ENCODE measurements around the gene MYO3B. TPM values are rescaled to one million over a fixed set of nuclear protein-coding genes. Genes with fewer than 3 reads are reported as not detected.
A peak's percentile ranks its signal among the peaks of the same experiment; 100 is the strongest.

The MYO3B gene
- total RNA-seq, 1 experiment from 2014 or later, result 1.8 TPM

DNA sequence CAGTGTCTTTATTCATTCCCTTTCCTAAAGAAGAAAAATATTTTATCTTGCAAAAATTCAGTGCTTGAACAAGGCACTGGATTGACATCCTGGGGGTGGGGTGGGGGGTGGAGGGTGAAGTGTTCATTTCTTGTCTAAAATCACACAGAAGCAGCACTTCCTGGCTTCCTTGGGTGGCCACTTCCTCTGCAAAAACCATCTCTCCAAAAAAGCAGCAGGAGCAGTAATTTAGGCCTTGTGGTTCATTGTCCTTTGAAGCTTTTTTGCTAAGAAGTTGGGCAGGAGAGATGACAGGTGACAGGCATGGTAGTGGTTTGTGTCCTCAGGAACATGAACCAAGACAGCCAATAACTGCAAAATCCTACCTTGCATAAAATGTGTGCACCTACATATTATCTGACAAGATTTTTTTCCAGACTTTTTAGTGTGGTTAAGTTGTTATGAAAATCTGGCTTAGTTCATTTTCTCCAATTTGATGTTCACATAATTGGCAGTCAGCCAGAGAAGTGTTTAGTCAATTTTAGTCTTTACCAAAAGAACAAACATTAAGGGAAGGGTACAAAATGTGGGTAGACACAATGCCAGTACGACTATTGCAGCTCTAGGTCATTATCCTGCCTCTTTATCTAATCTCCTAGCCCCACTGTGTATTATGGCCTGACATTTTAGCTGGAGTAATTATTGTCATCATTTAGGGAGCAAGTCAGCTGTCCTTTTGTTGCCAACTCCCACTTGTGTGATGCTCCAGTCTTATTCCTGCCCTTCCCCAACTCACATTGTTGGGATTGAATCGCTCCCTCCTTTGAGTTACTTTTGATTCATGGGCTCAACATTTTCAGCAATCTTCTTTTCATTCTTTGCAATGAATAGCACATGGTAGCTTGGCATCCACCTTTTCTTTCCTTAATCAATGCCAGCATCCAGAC, 177.2 kb downstream of the MYO3B start:
- DNase-seq (ENCODE audit: low read depth, low spot score), result no peak
- in situ Hi-C loops (cut with HindIII; ENCODE audit: low pct_unique_long_range_greater_than_20kb, low sequenced_read_pairs), result no loop called here

GRCh38 chr2:170359466-170359865, 181.5 kb downstream of the MYO3B start:
- DNase-seq (ENCODE audit: low read depth, low spot score), result peak; percentile 92
- in situ Hi-C loops (cut with HindIII; ENCODE audit: low pct_unique_long_range_greater_than_20kb, low sequenced_read_pairs), result no loop called here

- no peak for DNase-seq (ENCODE audit: low read depth, low spot score)
- in situ Hi-C loops (cut with HindIII; ENCODE audit: low pct_unique_long_range_greater_than_20kb, low sequenced_read_pairs), result no loop called here
These were observed 182.7 kb downstream of the MYO3B start for GRCh38 chr2:170360546-170361089.

GRCh38 chr2:170361090-170361936, 183.4 kb downstream of the MYO3B start:
- in situ Hi-C loops (cut with HindIII; ENCODE audit: low pct_unique_long_range_greater_than_20kb, low sequenced_read_pairs), result no loop called here
- peak; percentile 88 for DNase-seq (ENCODE audit: low read depth, low spot score)

- DNase-seq (ENCODE audit: low read depth, low spot score), result peak; percentile 28
- in situ Hi-C loops (cut with HindIII; ENCODE audit: low pct_unique_long_range_greater_than_20kb, low sequenced_read_pairs), result no loop called here
These were observed 184.4 kb downstream of the MYO3B start for GRCh38 chr2:170362313-170362870.

DNA sequence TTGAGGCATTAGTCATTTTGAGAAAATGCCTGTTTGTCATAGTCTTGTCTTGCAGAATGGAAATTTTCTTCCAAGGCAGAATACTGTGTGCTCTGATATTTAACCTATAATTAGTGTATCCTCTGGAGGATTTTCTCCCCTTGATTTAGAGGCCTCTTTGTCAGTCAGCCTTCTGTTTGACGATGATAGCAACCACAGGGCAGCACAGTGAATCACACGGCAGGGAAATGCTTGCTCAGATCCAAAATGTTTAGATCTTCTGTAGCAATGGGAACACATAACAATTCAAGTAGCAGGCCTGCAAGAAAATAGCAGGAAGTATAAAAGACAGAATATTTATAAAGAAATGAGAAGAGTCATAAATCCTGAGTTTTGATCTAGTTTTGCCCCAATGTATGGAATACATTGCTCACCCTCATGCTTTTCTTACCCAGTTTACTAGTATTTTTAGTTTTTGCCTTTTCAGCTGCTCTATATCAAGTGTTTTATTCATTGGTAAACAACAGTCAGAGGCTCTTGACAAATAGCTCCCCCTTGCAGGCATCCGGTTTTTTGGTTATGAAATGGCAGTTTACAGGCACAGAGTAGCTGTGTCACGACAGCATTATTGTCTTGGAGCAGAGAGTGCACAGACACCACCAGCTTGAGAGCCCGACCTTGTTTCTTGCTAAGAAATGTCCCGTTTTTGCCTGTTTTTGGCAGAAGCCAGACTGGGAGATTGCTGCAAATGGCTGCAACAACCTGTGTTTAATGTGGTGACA, 185.1 kb downstream of the MYO3B start:
- in situ Hi-C loops (cut with HindIII; ENCODE audit: low pct_unique_long_range_greater_than_20kb, low sequenced_read_pairs), result no loop called here
- DNase-seq (ENCODE audit: low read depth, low spot score), result peak; percentile 95

- in situ Hi-C loops (cut with HindIII; ENCODE audit: low pct_unique_long_range_greater_than_20kb, low sequenced_read_pairs), result no loop called here
- no peak for DNase-seq (ENCODE audit: low read depth, low spot score)
These were observed 187.1 kb downstream of the MYO3B start for GRCh38 chr2:170365003-170365402.

GRCh38 chr2:170365686-170366085, 187.7 kb downstream of the MYO3B start:
- DNase-seq (ENCODE audit: low read depth, low spot score), result no peak
- in situ Hi-C loops (cut with HindIII; ENCODE audit: low pct_unique_long_range_greater_than_20kb, low sequenced_read_pairs), result no loop called here

- in situ Hi-C loops (cut with HindIII; ENCODE audit: low pct_unique_long_range_greater_than_20kb, low sequenced_read_pairs), result no loop called here
- no peak for DNase-seq (ENCODE audit: low read depth, low spot score)
These were observed 190.4 kb downstream of the MYO3B start for GRCh38 chr2:170368370-170368769.

- DNase-seq (ENCODE audit: low read depth, low spot score), result no peak
- in situ Hi-C loops (cut with HindIII; ENCODE audit: low pct_unique_long_range_greater_than_20kb, low sequenced_read_pairs), result no loop called here
These were observed 191.3 kb downstream of the MYO3B start for GRCh38 chr2:170369228-170369627.

GRCh38 chr2:170369894-170370293, 191.9 kb downstream of the MYO3B start:
- in situ Hi-C loops (cut with HindIII; ENCODE audit: low pct_unique_long_range_greater_than_20kb, low sequenced_read_pairs), result no loop called here
- peak; percentile 57 for DNase-seq (ENCODE audit: low read depth, low spot score)

- in situ Hi-C loops (cut with HindIII; ENCODE audit: low pct_unique_long_range_greater_than_20kb, low sequenced_read_pairs), result no loop called here
- no peak for DNase-seq (ENCODE audit: low read depth, low spot score)
These were observed 193.5 kb downstream of the MYO3B start for GRCh38 chr2:170371231-170371998.

GRCh38 chr2:170375192-170375591, 197.2 kb downstream of the MYO3B start:
- peak; percentile 22 for DNase-seq (ENCODE audit: low read depth, low spot score)
- in situ Hi-C loops (cut with HindIII; ENCODE audit: low pct_unique_long_range_greater_than_20kb, low sequenced_read_pairs), result no loop called here

- in situ Hi-C loops (cut with HindIII; ENCODE audit: low pct_unique_long_range_greater_than_20kb, low sequenced_read_pairs), result no loop called here
- no peak for DNase-seq (ENCODE audit: low read depth, low spot score)
These were observed 199.7 kb downstream of the MYO3B start for GRCh38 chr2:170377500-170378207.

- DNase-seq (ENCODE audit: low read depth, low spot score), result no peak
- in situ Hi-C loops (cut with HindIII; ENCODE audit: low pct_unique_long_range_greater_than_20kb, low sequenced_read_pairs), result no loop called here
These were observed 202.3 kb downstream of the MYO3B start for GRCh38 chr2:170380267-170380666.

- in situ Hi-C loops (cut with HindIII; ENCODE audit: low pct_unique_long_range_greater_than_20kb, low sequenced_read_pairs), result no loop called here
- no peak for DNase-seq (ENCODE audit: low read depth, low spot score)
These were observed 203.7 kb downstream of the MYO3B start for GRCh38 chr2:170381678-170382077.

Data from SK-MEL-5 (cell line).